Measurements from ENCODE around the gene SLITRK1. TPM values are rescaled to one million over a fixed set of nuclear protein-coding genes. Genes with fewer than 3 reads are reported as not detected.

The SLITRK1 gene
- total RNA-seq, 1 donor from 2014 or later, result not detected

DNA sequence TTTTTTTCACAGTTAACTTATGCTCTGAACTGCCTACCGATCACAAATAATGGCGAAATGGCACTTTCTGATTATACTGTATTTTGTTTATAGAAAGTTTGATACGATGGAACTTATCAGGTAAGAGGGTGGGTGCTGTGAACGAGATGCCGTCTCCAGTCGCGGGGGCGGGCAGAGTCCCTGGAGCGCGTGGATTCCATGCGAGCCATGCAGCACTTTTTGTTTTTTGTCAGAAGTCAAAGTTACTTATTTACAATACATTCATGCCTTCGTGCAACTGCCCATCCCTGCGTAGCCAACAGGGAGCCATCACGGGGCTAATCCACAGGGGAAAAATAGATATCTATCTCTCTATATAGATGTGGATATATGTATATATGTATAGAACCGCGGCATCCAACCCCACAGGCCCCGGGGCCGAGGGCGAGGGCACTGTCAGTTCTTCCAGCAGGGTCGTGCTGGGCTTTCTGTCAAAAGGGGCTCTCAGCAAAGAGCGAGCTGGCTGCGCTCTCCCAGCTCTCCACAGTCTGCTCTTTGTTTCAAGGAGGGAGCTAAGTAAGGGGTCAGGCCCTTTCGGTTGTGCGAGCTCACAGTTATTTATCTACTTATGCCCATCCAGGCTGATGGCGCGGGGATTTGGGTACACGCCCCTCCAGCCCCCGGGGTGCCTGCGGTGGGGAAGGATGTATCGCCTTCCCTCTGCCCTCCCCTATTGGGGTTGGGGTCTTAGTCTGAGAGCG, 3.4 kb downstream of the SLITRK1 start:
- Histone ChIP-seq H3K27me3 (ENCODE audit: control insufficient read depth, insufficient read depth, low read length) (peaks cover 44% of the 10 kb centered on the region), H3K36me3 (ENCODE audit: control insufficient read depth, insufficient read depth, low read length) (no peaks in the 10 kb centered on the region), H3K4me3 (ENCODE audit: low read depth, low read length) (peak overlapping the region; percentile 23)
- DNase-seq (ENCODE audit: low read depth), result no peak
- TF ChIP-seq, protein P1, sequence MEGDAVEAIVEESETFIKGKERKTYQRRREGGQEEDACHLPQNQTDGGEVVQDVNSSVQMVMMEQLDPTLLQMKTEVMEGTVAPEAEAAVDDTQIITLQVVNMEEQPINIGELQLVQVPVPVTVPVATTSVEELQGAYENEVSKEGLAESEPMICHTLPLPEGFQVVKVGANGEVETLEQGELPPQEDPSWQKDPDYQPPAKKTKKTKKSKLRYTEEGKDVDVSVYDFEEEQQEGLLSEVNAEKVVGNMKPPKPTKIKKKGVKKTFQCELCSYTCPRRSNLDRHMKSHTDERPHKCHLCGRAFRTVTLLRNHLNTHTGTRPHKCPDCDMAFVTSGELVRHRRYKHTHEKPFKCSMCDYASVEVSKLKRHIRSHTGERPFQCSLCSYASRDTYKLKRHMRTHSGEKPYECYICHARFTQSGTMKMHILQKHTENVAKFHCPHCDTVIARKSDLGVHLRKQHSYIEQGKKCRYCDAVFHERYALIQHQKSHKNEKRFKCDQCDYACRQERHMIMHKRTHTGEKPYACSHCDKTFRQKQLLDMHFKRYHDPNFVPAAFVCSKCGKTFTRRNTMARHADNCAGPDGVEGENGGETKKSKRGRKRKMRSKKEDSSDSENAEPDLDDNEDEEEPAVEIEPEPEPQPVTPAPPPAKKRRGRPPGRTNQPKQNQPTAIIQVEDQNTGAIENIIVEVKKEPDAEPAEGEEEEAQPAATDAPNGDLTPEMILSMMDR (IDR thresholded peaks at IDR 0.05; ENCODE audit: insufficient read depth, low read length, poor library complexity, severe bottlenecking), result no peak

DNA sequence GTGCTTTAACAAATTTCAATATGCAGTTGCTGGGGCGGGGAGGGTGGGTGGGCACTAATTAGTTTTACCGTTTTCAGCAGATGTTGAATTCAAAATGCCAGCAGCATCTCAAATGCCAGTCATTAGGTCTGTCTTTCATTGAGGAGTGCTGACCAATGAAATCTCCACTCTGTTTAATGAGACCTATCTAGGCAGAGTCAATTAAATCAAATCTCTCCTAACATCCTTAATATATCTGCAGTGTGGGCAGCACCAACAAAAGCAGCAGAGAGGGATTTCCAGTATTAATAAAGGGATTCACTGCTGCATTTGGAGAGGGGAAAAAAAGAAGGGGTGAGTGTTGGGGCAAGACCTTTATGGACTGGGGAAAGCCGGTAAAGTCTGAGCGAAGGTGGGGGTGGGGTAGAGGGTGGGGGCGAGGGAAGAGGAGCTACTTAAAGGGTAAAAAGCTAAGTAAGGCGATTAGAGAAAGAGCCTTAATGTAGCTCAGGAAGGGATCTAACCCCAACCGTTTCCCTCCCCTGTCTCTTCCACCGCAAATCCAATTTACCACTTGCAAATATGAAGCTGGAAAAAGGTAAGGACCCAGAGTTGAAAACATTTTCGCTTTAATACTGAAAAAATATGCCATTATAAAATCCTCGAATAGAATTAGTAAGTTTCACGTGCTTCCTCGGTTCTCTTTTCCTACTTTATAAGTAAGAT, 4.5 kb downstream of the SLITRK1 start:
- TF ChIP-seq, protein P1 (IDR thresholded peaks at IDR 0.05; ENCODE audit: insufficient read depth, low read length, poor library complexity, severe bottlenecking), result no peak
- Histone ChIP-seq H3K27me3 (ENCODE audit: control insufficient read depth, insufficient read depth, low read length) (peaks cover 38% of the 10 kb centered on the region), H3K4me3 (ENCODE audit: low read depth, low read length) (no peak overlapping the region), H3K36me3 (ENCODE audit: control insufficient read depth, insufficient read depth, low read length) (no peaks in the 10 kb centered on the region)
- no peak for DNase-seq (ENCODE audit: low read depth)

GRCh38 chr13:83876546-83876945, 5.7 kb downstream of the SLITRK1 start:
- no peak for DNase-seq (ENCODE audit: low read depth)
- Histone ChIP-seq H3K4me3 (ENCODE audit: low read depth, low read length) (no peak overlapping the region), H3K36me3 (ENCODE audit: control insufficient read depth, insufficient read depth, low read length) (no peaks in the 10 kb centered on the region), H3K27me3 (ENCODE audit: control insufficient read depth, insufficient read depth, low read length) (peaks cover 32% of the 10 kb centered on the region)
- TF ChIP-seq, protein P1 (IDR thresholded peaks at IDR 0.05; ENCODE audit: insufficient read depth, low read length, poor library complexity, severe bottlenecking), result no peak

- Histone ChIP-seq H3K27me3 (ENCODE audit: control insufficient read depth, insufficient read depth, low read length) (no peaks in the 10 kb centered on the region), H3K4me3 (ENCODE audit: low read depth, low read length) (no peak overlapping the region), H3K36me3 (ENCODE audit: control insufficient read depth, insufficient read depth, low read length) (no peaks in the 10 kb centered on the region)
- TF ChIP-seq, protein P1 (IDR thresholded peaks at IDR 0.05; ENCODE audit: insufficient read depth, low read length, poor library complexity, severe bottlenecking), result no peak
- no peak for DNase-seq (ENCODE audit: low read depth)
Measured at GRCh38 chr13:83867708-83868107, 14.6 kb downstream of the SLITRK1 start.

- Histone ChIP-seq H3K27me3 (ENCODE audit: control insufficient read depth, insufficient read depth, low read length) (no peaks in the 10 kb centered on the region), H3K36me3 (ENCODE audit: control insufficient read depth, insufficient read depth, low read length) (no peaks in the 10 kb centered on the region)
Measured at GRCh38 chr13:83865161-83866137, 16.8 kb downstream of the SLITRK1 start.

More at GRCh38 chr13:83865161-83866137, 16.8 kb downstream of the SLITRK1 start:
- H3K4me3 ChIP-seq (ENCODE audit: low read depth, low read length), result no peak overlapping the region
- TF ChIP-seq, protein P1 (IDR thresholded peaks at IDR 0.05; ENCODE audit: insufficient read depth, low read length, poor library complexity, severe bottlenecking), result no peak
- DNase-seq (ENCODE audit: low read depth), result no peak
